Measurements from ENCODE around the gene IL17RA.

Gene IL17RA

GRCh38 chr22:17120281-17120680 is 35.5 kb downstream of the IL17RA start:
- peaks cover 55 to 66% of the 10 kb centered on the region in 2 experiments for H3K4me1 ChIP-seq (ENCODE audit: control insufficient read depth in 1 of 2, insufficient read depth in 1 of 2, low read depth in 1 of 2, low read length in 1 of 2)
- no peaks in the 10 kb centered on the region for H3K9me3 ChIP-seq

GRCh38 chr22:17120711-17121232 is 36.0 kb downstream of the IL17RA start:
- Histone ChIP-seq H3K4me1 (ENCODE audit: control insufficient read depth in 1 of 2, insufficient read depth in 1 of 2, low read depth in 1 of 2, low read length in 1 of 2) (peaks cover 50 to 61% of the 10 kb centered on the region in 2 experiments), H3K36me3 (no peaks in the 10 kb centered on the region), H3K9me3 (no peaks in the 10 kb centered on the region), H3K27me3 (peaks cover 56% of the 10 kb centered on the region), H3K27ac (peak overlapping the region; percentile 47), H3K4me3 (ENCODE audit: low read depth in 1 of 2, low read length in 1 of 2) (peak overlapping the region; percentile 69 to 77)
- no peak for TF ChIP-seq CTCF (IDR thresholded peaks at IDR 0.05)

More at GRCh38 chr22:17120281-17120680, 35.5 kb downstream of the IL17RA start:
- H3K27ac ChIP-seq = no peak overlapping the region
- no peak for TF ChIP-seq CTCF (IDR thresholded peaks at IDR 0.05)
- peaks cover 56% of the 10 kb centered on the region for H3K27me3 ChIP-seq
- H3K36me3 ChIP-seq = peaks cover 4% of the 10 kb centered on the region
- peak overlapping the region; percentile 69 to 77 for H3K4me3 ChIP-seq (ENCODE audit: low read depth in 1 of 2, low read length in 1 of 2)

- H3K27ac ChIP-seq = peak within 1 kb of the TSS; percentile 47
- peaks cover 43 to 53% of the 10 kb centered on the region in 2 experiments for H3K4me1 ChIP-seq (ENCODE audit: control insufficient read depth in 1 of 2, insufficient read depth in 1 of 2, low read depth in 1 of 2, low read length in 1 of 2)
- no peaks in the 10 kb centered on the region for H3K36me3 ChIP-seq
- no peak for TF ChIP-seq CTCF (IDR thresholded peaks at IDR 0.05)
- peak within 1 kb of the TSS; percentile 69 to 77 for H3K4me3 ChIP-seq (ENCODE audit: low read depth in 1 of 2, low read length in 1 of 2)
- no peaks in the 10 kb centered on the region for H3K9me3 ChIP-seq
- peaks cover 56% of the 10 kb centered on the region for H3K27me3 ChIP-seq
These were observed 36.7 kb downstream of the IL17RA start, which contains the start of gene TMEM121B for GRCh38 chr22:17121233-17122195. Gene TMEM121B, minus strand, starts transcription at chr22:17121360. Its CDS starts 233 bp downstream, at chr22:17121127.

GRCh38 chr22:17130199-17130598 is 45.4 kb downstream of the IL17RA start:
- no peaks in the 10 kb centered on the region for H3K36me3 ChIP-seq
- H3K4me3 ChIP-seq (ENCODE audit: low read depth in 1 of 2, low read length in 1 of 2) = no peak overlapping the region
- H3K27ac ChIP-seq = no peak overlapping the region
- no peaks in the 10 kb centered on the region for H3K27me3 ChIP-seq
- H3K4me1 ChIP-seq (ENCODE audit: control insufficient read depth in 1 of 2, insufficient read depth in 1 of 2, low read depth in 1 of 2, low read length in 1 of 2) = no peaks in the 10 kb centered on the region
- H3K9me3 ChIP-seq = no peaks in the 10 kb centered on the region
- no peak for TF ChIP-seq CTCF (IDR thresholded peaks at IDR 0.05)

- Histone ChIP-seq H3K36me3 (no peaks in the 10 kb centered on the region), H3K4me3 (ENCODE audit: low read depth in 1 of 2, low read length in 1 of 2) (no peak overlapping the region), H3K27ac (no peak overlapping the region), H3K4me1 (ENCODE audit: control insufficient read depth in 1 of 2, insufficient read depth in 1 of 2, low read depth in 1 of 2, low read length in 1 of 2) (no peaks in the 10 kb centered on the region), H3K27me3 (no peaks in the 10 kb centered on the region), H3K9me3 (no peaks in the 10 kb centered on the region)
- TF ChIP-seq CTCF (IDR thresholded peaks at IDR 0.05) = no peak
These were observed 46.9 kb downstream of the IL17RA start for GRCh38 chr22:17131686-17132085.

All from neutrophil (primary cell).